ENCODE results near the gene NOX4. TPM values are rescaled to one million over a fixed set of nuclear protein-coding genes. Genes with fewer than 3 reads are reported as not detected.

Gene NOX4
- total and polyA plus RNA-seq, 9 of the 15 experiments (the other 6 are each of a cell fraction or from before 2014, with no cell fraction given), result not detected

GRCh38 chr11:89443361-89444322 is 47.5 kb downstream of the NOX4 start:
- Histone ChIP-seq H3K27me3 (ENCODE audit: control insufficient read depth in 2 of 2, insufficient read depth in 2 of 2, low read length in 2 of 2) (no peaks in the 10 kb centered on the region), H3K4me2 (ENCODE audit: insufficient read depth, low read length) (no peak overlapping the region), H4K20me1 (replicated peaks; ENCODE audit: control insufficient read depth, insufficient read depth, low read length) (no peaks in the 10 kb centered on the region), H3K4me1 (replicated peaks in 1 of 2; ENCODE audit: control insufficient read depth in 2 of 2, insufficient read depth in 2 of 2, low read length in 2 of 2) (no peaks in the 10 kb centered on the region), H3K9me3 (replicated peaks; ENCODE audit: control insufficient read depth, insufficient read depth, low read depth, low read length) (no peaks in the 10 kb centered on the region), H3K9ac (ENCODE audit: insufficient read depth in 1 of 2, low read depth in 2 of 2, low read length in 2 of 2) (no peak overlapping the region), H3K36me3 (ENCODE audit: control insufficient read depth, insufficient read depth, low read length) (no peaks in the 10 kb centered on the region), H3K4me3 (no peak overlapping the region), H3K79me2 (ENCODE audit: control insufficient read depth, insufficient read depth, low read length) (no peaks in the 10 kb centered on the region), H3K9me1 (ENCODE audit: control insufficient read depth, insufficient read depth, low read length) (no peaks in the 10 kb centered on the region), H3K27ac (ENCODE audit: extremely low read depth, low read depth, low read length) (no peak overlapping the region), H2AFZ (ENCODE audit: low read depth, low read length) (no peak overlapping the region)
- POLR2A ChIA-PET, result no interaction called here
- FAIRE-seq (no peak), DNase-seq (ENCODE audit: extremely low read depth in 1 of 4, low spot score in 3 of 4) (no peak), ATAC-seq (no peak)
- CTCF ChIA-PET (ENCODE audit: low intra/inter-chr PET ratio), result no interaction called here
- 0% methylated on average over 5 of the region's 5 CpGs for WGBS (ENCODE audit: insufficient coverage, low coverage, missing lambda C conversion rate)
- BruUV-seq (replicated peaks), result no TSS peak
- intact Hi-C loops (cut with micrococcal nuclease) (no loop called here), in situ Hi-C loops (cut with MboI) (no loop called here)
- TF ChIP-seq EP400 (IDR thresholded peaks at IDR 0.05) (no peak), PATZ1 (CRISPR knock-in tag; IDR thresholded peaks at IDR 0.05; ENCODE audit: borderline replicate concordance) (no peak), TAF15 (IDR thresholded peaks at IDR 0.05; ENCODE audit: low read depth, low read length) (no peak), THRA (IDR thresholded peaks at IDR 0.05) (no peak), POLR3A (IDR thresholded peaks at IDR 0.05; ENCODE audit: borderline replicate concordance, extremely low read depth, insufficient read depth, insufficient read length) (no peak), CREBBP (IDR thresholded peaks at IDR 0.05; ENCODE audit: low read depth, low read length) (no peak), ATF6 (CRISPR knock-in tag; IDR thresholded peaks at IDR 0.05) (no peak), ZFX (CRISPR knock-in tag; IDR thresholded peaks at IDR 0.05) (no peak), C11orf30 (IDR thresholded peaks at IDR 0.05; ENCODE audit: low read depth) (no peak), ZNF263 (CRISPR knock-in tag; IDR thresholded peaks at IDR 0.05; ENCODE audit: borderline replicate concordance) (no peak), CSDE1 (IDR thresholded peaks at IDR 0.05) (no peak)
- TF ChIP-seq, protein P1, sequence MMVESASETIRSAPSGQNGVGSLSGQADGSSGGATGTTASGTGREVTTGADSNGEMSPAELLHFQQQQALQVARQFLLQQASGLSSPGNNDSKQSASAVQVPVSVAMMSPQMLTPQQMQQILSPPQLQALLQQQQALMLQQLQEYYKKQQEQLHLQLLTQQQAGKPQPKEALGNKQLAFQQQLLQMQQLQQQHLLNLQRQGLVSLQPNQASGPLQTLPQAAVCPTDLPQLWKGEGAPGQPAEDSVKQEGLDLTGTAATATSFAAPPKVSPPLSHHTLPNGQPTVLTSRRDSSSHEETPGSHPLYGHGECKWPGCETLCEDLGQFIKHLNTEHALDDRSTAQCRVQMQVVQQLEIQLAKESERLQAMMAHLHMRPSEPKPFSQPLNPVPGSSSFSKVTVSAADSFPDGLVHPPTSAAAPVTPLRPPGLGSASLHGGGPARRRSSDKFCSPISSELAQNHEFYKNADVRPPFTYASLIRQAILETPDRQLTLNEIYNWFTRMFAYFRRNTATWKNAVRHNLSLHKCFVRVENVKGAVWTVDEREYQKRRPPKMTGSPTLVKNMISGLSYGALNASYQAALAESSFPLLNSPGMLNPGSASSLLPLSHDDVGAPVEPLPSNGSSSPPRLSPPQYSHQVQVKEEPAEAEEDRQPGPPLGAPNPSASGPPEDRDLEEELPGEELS (CRISPR knock-in tag; IDR thresholded peaks at IDR 0.05; ENCODE audit: borderline replicate concordance), result no peak

All from K562 (cell line).